Urinary bladder (tissue), 4 donors: ENCODE data around the gene RILPL2. TPM values are rescaled to one million over a fixed set of nuclear protein-coding genes. Genes with fewer than 3 reads are reported as not detected.
A peak's percentile ranks its signal among the peaks of the same experiment; 100 is the strongest.
"Not testable (repeated sequence)": the region's sequence is repeated elsewhere in the genome, so short reads cannot be mapped to it uniquely, and the experiment has no call there.

Experiments used
- DNase-seq: peaks from one replicate; pipeline ENCODE4 v3.0.0-alpha.2; 2015; ENCODE audit errors: extremely low spot score
- H3K27ac ChIP-seq: one replicate; pipeline ENCODE4 v1.5.1; 2013; ENCODE audit warnings: low read depth, mild to moderate bottlenecking, moderate library complexity
- H3K36me3 ChIP-seq: one replicate; pipeline ENCODE4 v1.6.1; 2013; ENCODE audit warnings: mild to moderate bottlenecking, moderate library complexity; ENCODE audit not compliant: insufficient read depth
- H3K4me1 ChIP-seq: one replicate; pipeline ENCODE4 v1.6.1; 2013; ENCODE audit warnings: mild to moderate bottlenecking, moderate library complexity; ENCODE audit not compliant: insufficient read depth
- H3K4me3 ChIP-seq: one replicate; pipeline ENCODE4 v1.5.1; 2013; ENCODE audit warnings: low read depth, low read length
- WGBS: extraction: QIAGEN DNeasy Blood & Tissue Kit; methylation state at CpG from one replicate; pipeline ENCODE4 v1.1.7; 2013; 5-methylcytosine and 5-hydroxymethylcytosine counted together
- polyA plus RNA-seq: library from polyadenylated mRNA; stranded (reverse); fragments of 200-250 nt; gene quantifications from one replicate; pipeline ENCODE4 v1.2.3, GENCODE V29; 2013
- total RNA-seq: library from RNA; depleted of rRNA; stranded (reverse); fragments of >200 nt; gene quantifications from one replicate; pipeline ENCODE4 v1.2.3, GENCODE V29; 2014
- donor health status: healthy with polysubstance abuse.
- donor health status: healthy.

RILPL2 gene
- total and polyA plus RNA-seq, 2 donors: 3.2 to 7.1 TPM

GRCh38 chr12:123390498-123391426, 45.7 kb downstream of the RILPL2 start:
- no peak for DNase-seq
- Histone ChIP-seq H3K36me3 (peaks cover 7% of the 10 kb centered on the region), H3K27ac (peak overlapping the region; percentile 45), H3K4me1 (no peaks in the 10 kb centered on the region), H3K4me3 (no peak overlapping the region)
- WGBS: 64% methylated on average over 23 of the region's 23 CpGs

DNA sequence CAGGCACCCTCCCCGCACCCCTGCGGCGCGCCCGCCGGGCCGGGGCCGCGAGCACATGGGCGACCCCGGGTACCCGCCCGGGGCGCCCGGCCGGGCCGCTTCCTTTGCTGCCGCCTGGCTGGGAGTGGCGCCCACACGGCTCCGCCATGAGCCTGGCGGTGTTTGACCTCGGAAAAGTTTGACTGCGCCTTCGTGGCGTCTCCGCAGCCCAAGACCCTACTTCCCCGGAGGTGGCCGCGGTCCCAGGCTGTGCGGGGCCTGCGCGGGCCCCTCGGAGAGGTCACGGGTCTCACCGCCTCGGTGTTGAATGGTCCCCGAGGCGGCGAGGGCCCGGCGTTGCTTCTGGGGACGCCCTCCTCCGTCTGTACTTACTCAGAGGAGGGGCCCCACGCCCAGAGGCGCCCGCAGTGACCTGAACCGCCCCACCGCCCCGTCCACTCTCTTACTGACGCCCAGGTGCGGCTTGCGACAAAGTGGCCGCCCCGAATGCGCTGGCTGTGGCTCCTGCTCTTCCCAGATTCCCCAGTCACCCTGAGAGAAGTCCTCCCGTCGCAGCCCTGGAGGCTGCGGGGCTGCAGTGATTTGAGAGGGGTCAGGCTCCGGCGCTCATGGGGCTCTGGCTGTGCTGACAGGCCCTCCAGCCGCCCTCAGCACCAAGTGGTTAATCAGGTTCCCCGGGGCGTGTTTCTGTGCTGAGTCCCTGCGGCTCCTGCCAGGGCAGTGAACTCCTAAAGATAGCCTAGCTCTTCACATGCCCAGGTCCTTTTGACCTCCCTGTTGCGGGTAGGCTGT, 46.7 kb downstream of the RILPL2 start:
- Histone ChIP-seq H3K4me1 (no peaks in the 10 kb centered on the region), H3K27ac (peak overlapping the region; percentile 72), H3K36me3 (peaks cover 5% of the 10 kb centered on the region), H3K4me3 (peak overlapping the region; percentile 96)
- no peak for DNase-seq
- 5% methylated on average over 66 of the region's 66 CpGs for WGBS

GRCh38 chr12:123388951-123389559, 47.4 kb downstream of the RILPL2 start:
- no peak for DNase-seq
- under 1% methylated on average over 79 of the region's 102 CpGs for WGBS
- peaks cover 5% of the 10 kb centered on the region for H3K36me3 ChIP-seq
- H3K27ac ChIP-seq: peak overlapping the region; percentile 83
- peak overlapping the region; percentile 96 for H3K4me3 ChIP-seq
- no peaks in the 10 kb centered on the region for H3K4me1 ChIP-seq

GRCh38 chr12:123388177-123388950, 48.1 kb downstream of the RILPL2 start:
- H3K36me3 ChIP-seq: peaks cover 3% of the 10 kb centered on the region
- H3K27ac ChIP-seq: peak overlapping the region; percentile 96
- DNase-seq: no peak
- H3K4me1 ChIP-seq: no peaks in the 10 kb centered on the region
- H3K4me3 ChIP-seq: peak overlapping the region; percentile 96
- under 1% methylated on average over 52 of the region's 52 CpGs for WGBS

DNA sequence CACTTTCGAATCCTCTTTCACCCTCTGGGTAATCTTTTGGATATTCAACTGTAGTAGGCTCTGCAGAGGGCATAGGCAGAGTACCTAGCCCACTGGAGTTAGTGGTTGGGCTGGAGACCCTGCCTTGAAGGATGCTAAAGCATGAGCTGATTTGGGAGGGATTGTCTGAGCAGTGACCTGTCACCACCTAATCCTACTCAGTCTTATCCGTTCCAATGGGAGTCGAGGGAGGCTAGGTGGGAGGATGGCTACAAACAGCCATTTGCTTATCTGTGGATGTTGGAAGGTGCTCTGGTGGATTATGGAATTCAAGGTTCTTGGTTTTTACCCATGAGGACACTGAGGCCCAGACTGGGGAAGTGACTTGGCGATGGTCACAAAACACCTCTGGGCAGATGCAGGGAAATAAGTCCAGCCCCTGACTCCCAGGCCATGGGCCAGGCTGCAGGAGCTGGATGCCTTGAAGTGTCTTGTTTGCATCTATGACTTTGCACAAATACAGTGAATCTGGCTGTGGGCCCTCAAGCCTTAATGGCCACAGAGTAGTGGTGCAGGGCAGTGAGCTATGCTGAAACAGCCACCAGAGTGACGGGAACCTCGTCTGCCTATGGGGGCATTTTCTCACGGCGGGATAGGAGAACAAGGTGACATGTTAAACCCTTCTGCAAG, 48.8 kb downstream of the RILPL2 start:
- no peak overlapping the region for H3K4me3 ChIP-seq
- H3K27ac ChIP-seq: peak overlapping the region; percentile 96
- peaks cover 3% of the 10 kb centered on the region for H3K36me3 ChIP-seq
- no peaks in the 10 kb centered on the region for H3K4me1 ChIP-seq
- 57% methylated on average over 8 of the region's 8 CpGs for WGBS
- no peak for DNase-seq

DNA sequence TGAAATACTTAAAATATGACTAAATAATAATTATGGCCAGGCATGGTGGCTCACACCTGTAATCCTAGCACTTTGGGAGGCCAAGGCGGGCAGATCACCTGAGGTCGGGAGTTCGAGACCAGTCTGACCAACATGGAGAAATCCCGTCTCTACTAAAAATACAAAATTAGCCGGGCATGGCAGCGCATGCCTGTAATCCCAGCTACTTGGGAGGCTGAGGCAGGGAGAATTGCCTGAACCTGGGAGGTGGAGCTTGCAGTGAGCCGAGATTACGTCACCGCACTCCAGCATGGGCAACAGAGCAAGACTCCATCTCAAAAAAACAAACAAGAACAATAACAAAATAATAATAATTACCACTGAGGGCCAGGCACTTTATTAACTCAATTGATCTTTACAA, 50.9 kb downstream of the RILPL2 start:
- H3K27ac ChIP-seq: not testable (repeated sequence)
- WGBS: 92% methylated on average over 9 of the region's 9 CpGs

DNA sequence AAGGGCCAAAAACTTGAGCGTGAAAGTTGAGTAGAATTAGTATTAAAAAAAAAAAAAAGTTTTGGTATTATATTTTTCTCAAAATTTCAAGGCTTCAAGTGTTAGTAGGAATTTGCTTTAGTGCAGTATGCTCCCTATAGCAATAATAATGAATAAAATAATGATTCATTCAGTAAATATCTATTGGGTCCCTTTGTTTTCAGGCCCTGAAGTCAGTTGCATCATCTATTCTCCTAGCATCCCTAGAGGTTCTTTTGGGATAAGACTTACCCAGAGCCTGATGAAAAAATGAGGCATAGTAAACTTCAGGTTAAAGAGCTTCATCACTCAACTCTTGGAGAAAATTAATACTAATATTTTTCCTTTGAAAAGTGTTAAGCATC, 51.5 kb downstream of the RILPL2 start:
- no peak for DNase-seq
- no peaks in the 10 kb centered on the region for H3K4me1 ChIP-seq
- H3K36me3 ChIP-seq: no peaks in the 10 kb centered on the region
- peak overlapping the region; percentile 60 for H3K4me3 ChIP-seq
- no peak overlapping the region for H3K27ac ChIP-seq
- 10% methylated on average over 1 of the region's 1 CpG for WGBS

More for the DNA sequence above, 50.9 kb downstream of the RILPL2 start:
- H3K4me1 ChIP-seq, H3K36me3 ChIP-seq, H3K4me3 ChIP-seq, DNase-seq: not testable (repeated sequence)

DNA sequence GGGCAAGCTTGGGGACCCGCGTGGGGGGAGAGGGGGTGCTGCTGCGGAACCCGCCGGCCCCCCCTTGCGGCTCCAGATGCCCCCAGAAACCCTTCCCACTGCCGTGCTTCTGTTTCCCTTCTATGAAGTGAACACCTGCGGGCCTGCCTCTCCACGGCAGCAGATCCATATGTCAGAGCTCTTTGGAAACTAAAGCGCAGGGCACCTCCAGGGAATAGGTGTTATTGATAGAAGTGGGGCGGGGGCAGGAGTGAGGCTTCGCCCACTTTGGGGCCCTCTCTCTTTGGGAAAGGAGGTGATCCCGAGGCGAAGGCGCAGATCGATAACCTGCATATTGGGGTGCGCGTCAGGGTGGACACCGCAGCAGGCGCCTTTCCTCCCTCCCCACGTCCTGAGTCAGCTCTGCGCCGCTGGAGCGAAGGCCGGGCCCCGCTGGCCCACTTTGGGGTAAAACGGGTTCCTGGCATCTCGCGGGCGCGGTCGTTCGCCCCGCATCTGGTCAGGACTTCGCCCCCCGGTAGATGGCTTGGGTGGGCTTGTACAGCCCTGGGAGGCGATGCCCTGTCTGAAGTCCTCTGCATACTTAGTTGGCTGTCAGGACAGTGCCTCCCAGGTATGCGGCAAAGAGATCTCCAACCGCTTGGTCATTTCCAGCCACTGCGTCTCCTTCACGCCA, 52.0 kb downstream of the RILPL2 start:
- no peaks in the 10 kb centered on the region for H3K36me3 ChIP-seq
- no peaks in the 10 kb centered on the region for H3K4me1 ChIP-seq
- 1% methylated on average over 41 of the region's 41 CpGs for WGBS
- H3K27ac ChIP-seq: no peak overlapping the region
- peak overlapping the region; percentile 60 for H3K4me3 ChIP-seq
- DNase-seq: no peak

- H3K4me1 ChIP-seq: no peaks in the 10 kb centered on the region
- no peak overlapping the region for H3K4me3 ChIP-seq
- DNase-seq: no peak
- no peak overlapping the region for H3K27ac ChIP-seq
- no peaks in the 10 kb centered on the region for H3K36me3 ChIP-seq
- 90% methylated on average over 14 of the region's 14 CpGs for WGBS
These were observed 53.8 kb downstream of the RILPL2 start for GRCh38 chr12:123382684-123383083.

DNA sequence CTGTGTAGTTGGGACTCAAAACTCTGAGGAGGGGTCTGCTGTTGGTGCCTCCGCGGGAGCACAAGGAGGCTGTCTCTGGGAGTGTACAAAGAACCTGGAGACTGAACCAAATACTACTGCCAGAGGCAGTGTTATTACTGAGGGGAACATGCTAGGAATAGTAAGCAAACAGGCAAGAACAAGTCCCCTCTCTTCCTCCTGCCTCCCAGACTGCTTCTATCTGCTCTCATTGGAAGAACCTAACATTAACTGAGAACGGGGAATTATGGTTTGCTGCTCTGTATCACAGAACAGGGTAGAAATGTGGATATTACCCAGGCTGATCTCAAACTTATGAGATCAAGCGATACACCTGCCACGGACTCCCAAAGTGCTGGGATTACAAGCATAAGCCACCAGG, 57.1 kb downstream of the RILPL2 start:
- H3K27ac ChIP-seq: no peak overlapping the region
- H3K4me1 ChIP-seq: no peaks in the 10 kb centered on the region
- H3K4me3 ChIP-seq: no peak overlapping the region
- H3K36me3 ChIP-seq: no peaks in the 10 kb centered on the region
- no peak for DNase-seq
- 80% methylated on average over 5 of the region's 5 CpGs for WGBS

DNA sequence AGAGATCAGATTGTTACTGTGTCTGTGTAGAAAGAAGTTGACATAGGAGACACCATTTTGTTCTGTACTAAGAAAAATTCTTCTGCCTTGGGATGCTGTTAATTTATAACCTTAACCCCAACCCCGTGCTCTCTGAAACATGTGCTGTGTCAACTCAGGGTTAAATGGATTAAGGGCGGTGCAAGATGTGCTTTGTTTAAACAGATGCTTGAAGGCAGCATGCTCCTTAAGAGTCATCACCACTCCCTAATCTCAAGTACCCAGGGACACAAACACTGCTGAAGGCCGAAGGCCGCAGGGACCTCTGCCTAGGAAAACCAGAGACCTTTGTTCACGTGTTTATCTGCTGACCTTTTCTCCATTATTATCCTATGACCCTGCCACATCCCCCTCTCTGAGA, 64.1 kb downstream of the RILPL2 start:
- H3K4me1 ChIP-seq, DNase-seq, H3K4me3 ChIP-seq, H3K27ac ChIP-seq, H3K36me3 ChIP-seq: not testable (repeated sequence)
- WGBS: 65% methylated on average over 5 of the region's 5 CpGs

- not testable (repeated sequence) for DNase-seq, H3K27ac ChIP-seq
These were observed 64.7 kb downstream of the RILPL2 start for GRCh38 chr12:123371667-123372368.

More at GRCh38 chr12:123371667-123372368, 64.7 kb downstream of the RILPL2 start:
- H3K4me1 ChIP-seq, H3K4me3 ChIP-seq, H3K36me3 ChIP-seq: not testable (repeated sequence)
- WGBS: 95% methylated on average over 48 of the region's 48 CpGs
